Measurements from ENCODE around the gene RBM14.
"Not testable (repeated sequence)": the region's sequence is repeated elsewhere in the genome, so short reads cannot be mapped to it uniquely, and the experiment has no call there.

RBM14 gene

DNA sequence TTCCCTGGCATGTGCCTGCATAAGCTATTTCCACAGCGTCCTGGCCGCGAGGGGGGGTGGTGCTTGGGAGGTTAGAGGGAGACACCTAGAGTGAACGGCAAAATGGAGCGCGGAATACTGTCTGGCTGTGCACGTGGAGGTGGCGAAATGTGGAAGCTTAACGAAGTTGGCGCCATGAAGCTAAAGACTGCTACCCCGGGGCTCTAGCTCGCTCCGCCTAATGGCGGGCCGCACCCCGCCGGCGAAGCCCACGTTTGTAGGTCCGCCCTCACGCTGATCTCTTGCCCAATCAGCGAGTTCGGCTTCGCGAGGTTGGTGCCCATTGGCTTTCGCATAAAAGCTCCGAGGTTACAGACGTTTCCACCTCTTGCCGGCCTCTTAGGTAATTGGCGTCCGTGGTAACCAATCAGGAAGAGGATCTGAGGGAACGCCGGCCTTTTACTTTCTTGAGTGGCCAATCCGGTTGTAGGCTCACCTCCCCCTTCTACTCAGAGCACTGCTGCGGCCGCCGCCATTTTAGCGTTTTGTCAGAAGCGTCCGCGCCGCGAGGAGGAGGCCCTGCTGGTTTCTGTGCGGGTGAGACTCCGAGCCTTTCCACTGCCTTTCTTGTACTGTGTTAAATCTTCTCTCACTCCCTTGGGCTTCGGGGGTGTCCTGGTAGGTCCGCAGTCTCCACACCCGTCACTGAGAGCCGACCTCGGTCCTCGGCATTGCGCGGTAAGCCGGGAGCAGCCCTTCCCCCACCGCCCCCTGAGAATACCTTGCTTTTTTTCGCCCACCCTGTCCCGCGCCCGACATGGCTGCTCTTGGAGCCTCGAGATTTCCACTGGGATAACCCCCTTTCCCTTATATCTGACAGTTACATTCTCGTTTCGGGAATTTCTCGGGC is 22.0 kb downstream of the RBM14 start, which contains the start of gene RBM4:
Gene RBM4, plus strand, starts transcription at position 527 of the 889 bp plus-strand sequence. CDS start 1,009 bp downstream, outside the sequence.
- FAIRE-seq: peak; percentile 95

DNA sequence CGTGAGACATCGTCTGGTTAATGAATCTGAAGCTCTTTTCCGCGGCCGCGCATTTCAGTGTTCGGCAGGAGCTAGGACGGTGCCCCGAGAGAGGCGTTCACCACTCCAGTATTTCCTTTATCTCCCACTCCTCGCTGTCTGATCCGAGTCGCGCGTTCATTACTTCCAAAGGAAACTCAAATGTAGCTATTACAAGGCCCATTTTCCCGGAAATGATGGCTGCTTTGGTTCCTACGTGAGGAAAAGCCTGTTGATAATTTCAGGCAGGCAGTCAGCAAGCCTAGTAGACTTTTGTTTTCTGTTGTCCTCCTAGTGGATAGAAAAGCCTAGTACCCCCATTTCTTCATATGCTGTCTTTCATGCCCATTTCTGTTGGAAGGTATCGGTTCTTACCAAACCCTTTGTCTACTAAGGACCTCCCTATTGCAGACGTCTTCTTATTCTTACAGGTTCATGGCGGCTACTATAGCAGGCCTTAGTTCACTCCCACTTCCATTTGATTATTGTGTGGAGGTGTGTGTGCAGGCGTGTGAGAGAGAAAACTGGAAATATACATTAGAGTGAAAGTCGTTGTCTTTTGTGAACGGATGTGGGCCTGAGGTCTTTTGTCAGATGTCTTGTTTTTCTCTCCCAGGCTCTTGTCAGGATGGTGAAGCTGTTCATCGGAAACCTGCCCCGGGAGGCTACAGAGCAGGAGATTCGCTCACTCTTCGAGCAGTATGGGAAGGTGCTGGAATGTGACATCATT is 22.8 kb downstream of the RBM14 start:
- FAIRE-seq: no peak

DNA sequence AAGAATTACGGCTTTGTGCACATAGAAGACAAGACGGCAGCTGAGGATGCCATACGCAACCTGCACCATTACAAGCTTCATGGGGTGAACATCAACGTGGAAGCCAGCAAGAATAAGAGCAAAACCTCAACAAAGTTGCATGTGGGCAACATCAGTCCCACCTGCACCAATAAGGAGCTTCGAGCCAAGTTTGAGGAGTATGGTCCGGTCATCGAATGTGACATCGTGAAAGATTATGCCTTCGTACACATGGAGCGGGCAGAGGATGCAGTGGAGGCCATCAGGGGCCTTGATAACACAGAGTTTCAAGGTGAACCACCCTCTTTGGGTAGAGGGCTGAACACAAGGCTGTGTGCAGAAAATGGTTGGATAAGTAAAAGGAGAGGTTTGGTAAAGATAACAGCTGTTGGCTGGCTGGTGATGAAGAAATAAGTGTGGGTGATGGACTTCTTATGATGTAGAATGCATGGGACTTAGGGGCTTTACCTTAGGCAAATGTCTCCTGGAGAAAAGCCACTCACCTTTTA is 23.4 kb downstream of the RBM14 start:
- FAIRE-seq: not testable (repeated sequence)

DNA sequence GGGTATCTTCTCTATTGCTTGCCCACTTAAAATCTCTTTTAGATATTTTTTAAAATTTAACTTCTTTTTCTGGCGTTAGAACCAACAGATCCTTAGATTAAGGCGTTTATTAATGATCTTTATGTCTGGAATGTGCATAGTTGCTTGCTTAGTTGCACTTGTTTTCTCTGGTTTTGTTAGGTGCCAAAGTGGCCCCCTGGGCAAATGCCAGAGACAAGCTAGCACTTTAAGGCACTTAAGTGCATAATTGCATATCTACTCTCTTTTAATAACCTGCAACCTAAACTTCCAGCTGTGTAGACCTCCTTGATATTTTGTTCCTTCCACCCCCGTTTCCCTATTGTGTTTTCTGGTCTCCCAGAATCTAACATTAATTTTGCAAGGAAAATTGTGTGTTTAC is 25.4 kb downstream of the RBM14 start:
- no peak for FAIRE-seq

DNA sequence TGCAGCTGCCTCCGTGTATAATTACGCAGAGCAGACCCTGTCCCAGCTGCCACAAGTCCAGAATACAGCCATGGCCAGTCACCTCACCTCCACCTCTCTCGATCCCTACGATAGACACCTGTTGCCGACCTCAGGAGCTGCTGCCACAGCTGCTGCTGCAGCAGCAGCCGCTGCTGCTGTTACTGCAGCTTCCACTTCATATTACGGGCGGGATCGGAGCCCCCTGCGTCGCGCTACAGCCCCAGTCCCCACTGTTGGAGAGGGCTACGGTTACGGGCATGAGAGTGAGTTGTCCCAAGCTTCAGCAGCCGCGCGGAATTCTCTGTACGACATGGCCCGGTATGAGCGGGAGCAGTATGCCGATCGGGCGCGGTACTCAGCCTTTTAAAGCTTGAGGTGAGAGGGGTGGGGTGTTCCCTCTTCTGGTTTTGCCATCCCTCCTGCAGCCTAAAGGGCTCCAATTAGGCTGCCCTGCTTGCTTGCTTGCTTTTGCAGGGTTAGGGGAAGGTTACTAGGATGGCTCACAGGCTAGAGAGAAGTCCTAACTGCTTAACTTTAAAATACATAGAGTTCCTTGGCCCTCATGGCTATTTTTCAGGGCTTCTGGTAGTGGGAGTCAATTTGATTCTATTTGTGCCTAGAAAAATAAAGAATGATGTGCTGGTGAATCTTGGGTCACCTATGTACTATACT is 27.5 kb downstream of the RBM14 start:
- no peak for FAIRE-seq

DNA sequence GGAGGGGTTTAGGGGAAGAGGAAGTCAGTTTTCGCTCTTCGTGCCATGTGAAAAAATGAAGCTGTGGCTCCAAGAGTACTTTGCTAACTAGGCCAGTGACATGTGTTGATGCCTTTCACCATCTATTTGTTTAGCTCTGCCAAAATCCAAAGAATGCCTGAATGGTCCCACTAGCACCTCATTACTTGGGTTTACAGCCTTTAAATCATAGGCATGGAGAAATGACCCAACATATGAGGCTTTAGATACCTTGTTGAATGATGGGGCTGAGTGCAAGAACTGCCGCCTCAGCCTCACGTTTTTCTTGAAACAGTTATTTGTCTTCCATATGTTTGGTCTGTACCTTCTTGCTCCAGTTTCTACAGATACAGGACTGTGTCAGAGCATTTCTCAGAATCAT is 30.4 kb downstream of the RBM14 start:
- FAIRE-seq: no peak

DNA sequence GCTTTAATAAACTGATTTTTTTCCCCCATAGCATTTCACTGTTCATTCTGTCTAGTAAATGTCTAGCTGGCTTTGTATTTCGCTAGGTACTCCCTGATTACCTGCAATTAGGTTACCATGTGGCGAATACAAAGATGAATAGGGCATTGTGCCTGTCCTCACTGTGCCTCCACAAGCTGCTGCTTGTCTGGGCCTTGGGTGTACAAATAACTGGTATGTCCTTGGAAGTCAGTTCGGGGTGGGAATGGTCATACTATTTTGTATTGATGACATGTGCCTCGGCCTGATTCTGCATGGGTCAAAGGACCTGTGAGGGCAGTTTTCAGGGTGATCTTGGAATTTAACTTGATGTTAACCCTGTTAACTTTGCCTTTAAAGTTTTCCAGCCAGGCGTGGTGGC is 33.5 kb downstream of the RBM14 start:
- no peak for FAIRE-seq

DNA sequence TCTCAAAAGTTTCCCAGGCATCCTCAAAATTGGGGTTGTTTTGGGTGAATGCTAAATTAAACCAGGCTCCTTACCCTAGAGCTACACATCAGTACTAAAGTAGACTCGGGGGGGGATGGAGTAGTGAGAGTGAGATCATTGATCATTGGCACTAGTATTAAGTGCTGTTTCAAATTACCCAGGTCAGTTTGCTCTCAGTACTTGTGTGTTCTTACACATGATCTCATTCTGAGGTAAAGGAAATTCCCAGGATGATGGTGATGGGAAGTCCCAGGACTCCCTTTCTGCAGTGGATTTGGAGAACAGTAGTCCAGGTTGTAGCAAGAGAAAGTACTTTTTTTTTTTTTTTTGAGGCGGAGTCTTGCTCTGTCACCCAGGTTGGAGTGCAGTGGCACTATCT is 34.6 kb downstream of the RBM14 start:
- no peak for FAIRE-seq

DNA sequence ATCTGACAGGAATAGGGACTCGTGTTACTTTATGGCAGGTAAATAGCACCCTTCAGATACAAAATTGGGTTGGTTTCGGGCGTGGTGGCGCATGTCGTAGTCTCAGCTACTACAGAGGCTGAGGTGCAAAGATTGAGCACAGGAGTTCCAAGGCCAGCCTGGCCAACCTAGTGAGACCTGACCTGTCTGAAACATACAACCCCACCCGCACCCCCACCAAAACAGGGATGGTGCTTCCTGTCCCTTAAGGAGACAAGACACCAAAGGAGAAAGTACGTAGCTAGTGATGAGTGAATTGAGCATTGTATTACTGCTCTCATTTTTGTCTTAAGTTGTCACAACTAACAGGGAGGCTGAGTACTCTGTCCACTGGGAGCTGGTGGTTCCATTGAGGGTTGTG is 36.2 kb downstream of the RBM14 start:
- FAIRE-seq: no peak

DNA sequence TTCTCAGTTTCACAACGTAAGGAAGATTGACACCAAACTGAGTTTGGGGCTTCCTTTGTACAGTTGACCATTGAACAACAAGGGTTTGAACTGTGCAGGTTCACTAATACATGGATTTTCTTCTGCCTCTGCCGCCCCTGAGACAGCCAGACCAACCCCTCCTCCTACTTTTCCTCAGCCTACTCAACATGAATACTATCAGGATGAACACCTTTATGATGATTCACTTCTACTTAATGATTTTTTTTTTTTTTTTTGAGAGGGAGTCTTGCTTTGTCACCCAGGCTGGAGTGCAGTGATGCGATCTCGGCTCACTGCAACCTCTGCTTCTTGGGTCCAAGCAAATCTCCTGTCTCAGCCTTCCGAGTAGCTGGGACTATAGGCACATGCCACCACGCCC is 36.7 kb downstream of the RBM14 start:
- no peak for FAIRE-seq

DNA sequence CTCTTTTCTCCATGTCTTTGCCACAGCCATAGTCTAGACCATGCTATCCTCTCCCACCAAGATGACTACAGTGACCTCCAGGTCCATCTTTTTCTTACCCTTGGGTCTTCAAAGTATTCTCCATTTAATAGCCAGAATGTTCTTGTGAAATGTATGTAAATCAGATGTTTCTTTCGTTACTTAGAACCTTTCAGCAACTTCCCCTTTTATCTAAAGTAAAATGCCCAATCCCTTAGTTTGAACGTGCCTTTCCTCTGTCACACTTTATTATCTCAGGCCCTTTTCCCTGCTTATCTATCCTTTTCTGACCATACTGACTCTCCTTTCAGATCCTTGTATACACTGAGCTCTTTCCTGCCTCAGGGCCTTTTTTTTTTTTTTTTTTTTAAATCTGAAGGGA is 43.3 kb downstream of the RBM14 start:
- no peak for FAIRE-seq

DNA sequence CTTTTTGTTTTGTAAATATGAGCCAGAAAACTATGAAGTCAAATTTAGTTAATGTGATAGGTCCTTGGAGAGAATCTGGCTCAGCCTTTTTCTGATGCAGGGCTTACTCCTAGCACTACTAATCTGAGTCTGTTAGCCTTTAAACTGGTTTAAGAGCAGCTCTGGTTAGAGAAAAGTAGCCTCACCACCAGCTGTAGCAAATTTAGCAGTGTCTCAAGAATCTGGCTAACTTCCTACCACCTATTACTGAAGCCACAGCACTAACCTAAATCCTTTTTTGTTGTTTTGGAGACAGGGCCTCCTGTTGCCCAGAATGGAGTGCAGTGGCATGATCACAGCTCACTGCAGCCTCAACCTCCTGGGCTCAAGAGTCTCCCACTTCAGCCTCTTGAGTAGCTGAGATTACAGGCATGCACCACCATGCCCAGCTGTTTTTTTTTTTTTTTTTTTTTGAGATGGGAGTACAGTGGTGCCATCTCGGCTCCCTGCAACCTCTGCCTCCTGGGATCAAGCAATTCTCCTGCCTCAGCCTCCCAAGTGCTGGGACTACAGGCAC is 47.4 kb downstream of the RBM14 start:
- no peak for FAIRE-seq

DNA sequence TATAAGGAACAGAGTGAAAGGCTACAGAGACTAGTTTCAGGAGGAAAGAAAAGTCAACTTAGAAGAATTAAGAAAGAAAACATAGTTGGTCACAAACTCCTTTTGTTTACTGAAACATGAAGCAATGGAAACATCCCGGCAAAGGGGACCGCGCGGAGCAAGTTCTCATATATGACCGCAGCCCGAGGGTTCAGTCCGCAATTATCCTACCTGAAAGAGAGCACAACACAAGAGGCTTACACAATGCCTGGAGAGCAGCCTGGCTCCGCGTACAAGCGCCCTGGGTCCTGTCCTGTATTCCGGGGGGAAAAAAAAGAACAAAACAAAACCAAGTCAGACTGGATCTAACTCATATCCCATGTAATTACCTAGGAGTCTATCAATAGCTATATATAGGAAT is 48.9 kb downstream of the RBM14 start:
- FAIRE-seq: no peak

DNA sequence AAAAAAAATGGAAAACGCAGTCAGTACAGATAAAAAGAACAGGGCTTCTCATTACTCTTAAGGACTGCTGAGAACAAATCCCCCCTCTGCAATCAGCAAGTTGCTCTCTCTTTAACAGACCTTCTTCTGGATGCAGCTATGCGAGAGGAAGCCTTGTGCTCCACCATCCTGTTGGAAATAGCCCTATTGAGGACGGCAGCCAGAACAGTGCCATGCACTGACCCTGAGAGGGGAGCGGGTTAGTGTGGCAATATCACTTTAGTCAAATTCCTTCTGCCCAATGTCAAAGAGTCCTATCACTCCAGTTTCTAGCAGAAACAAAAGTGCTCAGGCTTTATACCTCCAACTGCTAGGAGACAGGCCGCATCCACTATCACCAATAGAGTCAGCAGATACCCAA is 54.4 kb downstream of the RBM14 start:
- FAIRE-seq: no peak

DNA sequence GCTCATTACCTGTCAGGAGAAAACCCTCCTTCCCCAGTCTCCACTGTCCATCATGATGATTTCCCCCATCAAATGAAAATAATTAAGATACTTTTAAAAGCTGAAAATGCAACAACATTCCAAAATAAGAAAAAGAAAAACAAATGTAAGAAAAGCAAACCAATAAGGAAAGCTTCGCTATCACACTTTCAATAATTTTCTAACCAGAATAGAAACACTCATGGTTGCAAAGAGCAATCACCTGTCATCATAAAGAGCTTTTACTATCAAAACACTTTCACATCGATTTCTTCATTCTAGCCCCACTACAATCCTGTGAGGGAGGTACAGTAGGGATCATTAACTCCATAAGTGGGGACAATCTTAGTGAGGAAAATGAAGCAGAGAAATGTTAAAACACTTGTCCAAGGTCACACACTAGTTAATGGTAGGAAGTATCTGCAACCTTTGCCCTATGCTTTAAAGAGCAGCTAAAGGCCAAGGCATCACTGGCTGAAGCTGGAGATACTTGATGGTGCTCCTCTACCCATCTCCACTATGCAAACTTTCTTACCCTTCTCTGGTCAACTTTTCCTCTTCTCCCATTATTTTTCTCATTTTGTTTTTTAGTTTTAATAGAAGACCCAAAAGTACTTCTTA is 58.7 kb downstream of the RBM14 start:
- FAIRE-seq: no peak

DNA sequence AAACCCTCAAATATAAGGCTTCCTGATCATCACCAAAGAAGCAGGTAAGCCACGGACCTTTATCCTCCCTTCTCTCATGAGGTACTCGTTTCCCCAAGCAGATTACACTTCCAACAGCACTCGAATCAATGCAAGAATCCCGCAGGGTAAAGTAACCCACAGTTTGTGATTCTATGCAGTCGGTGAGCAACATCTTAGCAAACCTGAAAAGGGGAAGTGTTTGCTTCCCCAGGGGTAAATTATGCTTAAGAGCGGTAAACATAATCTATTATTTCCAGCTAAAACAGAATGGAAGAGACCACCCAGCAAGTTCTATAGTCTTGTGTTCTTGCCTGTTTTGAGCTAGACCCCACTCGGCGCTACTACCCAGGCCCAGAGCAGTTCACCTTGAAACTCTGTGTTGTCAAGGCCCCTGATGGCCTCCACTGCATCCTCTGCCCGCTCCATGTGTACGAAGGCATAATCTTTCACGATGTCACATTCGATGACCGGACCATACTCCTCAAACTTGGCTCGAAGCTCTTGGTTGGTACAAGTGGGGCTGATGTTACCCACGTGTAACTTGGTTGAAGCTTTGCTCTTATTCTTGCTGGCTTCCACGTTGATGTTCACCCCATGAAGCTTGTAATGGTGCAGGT is 60.0 kb downstream of the RBM14 start:
- no peak for FAIRE-seq

All from TTC549 (cell line).